Fibroblast of mammary gland (primary cell): ENCODE measurements around the gene PMF1.

Source experiments
- DNase-seq: peaks from one replicate; pipeline ENCODE4 v3.0.0-alpha.2; 2010; ENCODE audit warnings: low read depth
- H3K4me3 ChIP-seq: 2 replicates; pipeline ENCODE4 v1.5.1; 2011; ENCODE audit warnings: low read depth, mild to moderate bottlenecking, low read length, moderate library complexity; ENCODE audit not compliant: control insufficient read depth
- TF ChIP-seq, protein P1 (sequence below): conservative IDR thresholded peaks from 2 replicates; pipeline ENCODE4 v1.5.1; 2011; ENCODE audit warnings: low read depth, low read length, inconsistent platforms; ENCODE audit not compliant: control insufficient read depth, insufficient read depth

PMF1 gene

GRCh38 chr1:156286061-156286460 is 73.3 kb downstream of the PMF1 start:
- no peak overlapping the region for H3K4me3 ChIP-seq
- TF ChIP-seq, protein P1, sequence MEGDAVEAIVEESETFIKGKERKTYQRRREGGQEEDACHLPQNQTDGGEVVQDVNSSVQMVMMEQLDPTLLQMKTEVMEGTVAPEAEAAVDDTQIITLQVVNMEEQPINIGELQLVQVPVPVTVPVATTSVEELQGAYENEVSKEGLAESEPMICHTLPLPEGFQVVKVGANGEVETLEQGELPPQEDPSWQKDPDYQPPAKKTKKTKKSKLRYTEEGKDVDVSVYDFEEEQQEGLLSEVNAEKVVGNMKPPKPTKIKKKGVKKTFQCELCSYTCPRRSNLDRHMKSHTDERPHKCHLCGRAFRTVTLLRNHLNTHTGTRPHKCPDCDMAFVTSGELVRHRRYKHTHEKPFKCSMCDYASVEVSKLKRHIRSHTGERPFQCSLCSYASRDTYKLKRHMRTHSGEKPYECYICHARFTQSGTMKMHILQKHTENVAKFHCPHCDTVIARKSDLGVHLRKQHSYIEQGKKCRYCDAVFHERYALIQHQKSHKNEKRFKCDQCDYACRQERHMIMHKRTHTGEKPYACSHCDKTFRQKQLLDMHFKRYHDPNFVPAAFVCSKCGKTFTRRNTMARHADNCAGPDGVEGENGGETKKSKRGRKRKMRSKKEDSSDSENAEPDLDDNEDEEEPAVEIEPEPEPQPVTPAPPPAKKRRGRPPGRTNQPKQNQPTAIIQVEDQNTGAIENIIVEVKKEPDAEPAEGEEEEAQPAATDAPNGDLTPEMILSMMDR, result no peak
- no peak for DNase-seq
